H9 (cell line): Measurements from ENCODE around the gene UBE2B. TPM values are rescaled to one million over a fixed set of nuclear protein-coding genes. Genes with fewer than 3 reads are reported as not detected.

Source experiments
- DNase-seq: peaks from one replicate; pipeline ENCODE4 v3.0.0-alpha.2; 2017
- H2AFZ ChIP-seq: one replicate; pipeline ENCODE4 v1.6.1; 2013; ENCODE audit warnings: mild to moderate bottlenecking, low read length, control low read depth, moderate library complexity
- H2AK5ac ChIP-seq: 2 replicates; pipeline ENCODE4 v1.6.1; 2013; ENCODE audit warnings: low read length, control low read depth, mixed read lengths; ENCODE audit not compliant: insufficient read length
- H2BK120ac ChIP-seq: one replicate; pipeline ENCODE4 v1.6.1; 2013; ENCODE audit warnings: low read depth, mild to moderate bottlenecking, low read length, control low read depth, inconsistent platforms; ENCODE audit not compliant: poor library complexity, severe bottlenecking
- H2BK12ac ChIP-seq: 2 replicates; pipeline ENCODE4 v1.6.1; 2013; ENCODE audit warnings: low read length, control low read depth, mixed read lengths, low read depth; ENCODE audit not compliant: insufficient read length
- H2BK15ac ChIP-seq: 2 replicates; pipeline ENCODE4 v1.6.1; 2013; ENCODE audit warnings: low read depth, low read length, control low read depth
- H2BK20ac ChIP-seq: one replicate; pipeline ENCODE4 v1.6.1; 2013; ENCODE audit warnings: low read depth, mild to moderate bottlenecking, low read length, control low read depth, inconsistent platforms; ENCODE audit not compliant: poor library complexity, severe bottlenecking
- H2BK5ac ChIP-seq: 2 replicates; pipeline ENCODE4 v1.6.1; 2013; ENCODE audit warnings: low read length, control low read depth, mixed read lengths; ENCODE audit not compliant: insufficient read length
- H3K14ac ChIP-seq: 2 replicates; pipeline ENCODE4 v1.6.1; 2013; ENCODE audit warnings: low read length, control low read depth; ENCODE audit not compliant: insufficient read depth
- H3K18ac ChIP-seq: 2 replicates; pipeline ENCODE4 v1.6.1; 2013; ENCODE audit warnings: low read depth, mild to moderate bottlenecking, mixed read lengths, low read length, control low read depth; ENCODE audit not compliant: insufficient read length
- H3K23ac ChIP-seq: 2 replicates; pipeline ENCODE4 v1.6.1; 2013; ENCODE audit warnings: low read length, control low read depth, mixed read lengths, low read depth; ENCODE audit not compliant: insufficient read length
- H3K23me2 ChIP-seq: 2 replicates; pipeline ENCODE4 v1.6.1; 2013; ENCODE audit warnings: low read depth, mild to moderate bottlenecking, mixed read lengths, low read length, control low read depth; ENCODE audit not compliant: insufficient read length, poor library complexity, severe bottlenecking
- H3K27ac ChIP-seq: 2 replicates; pipeline ENCODE4 v1.5.1; 2013; ENCODE audit warnings: low read length, control low read depth, mixed read lengths, low read depth; ENCODE audit not compliant: insufficient read length
- H3K27me3 ChIP-seq: 2 replicates; pipeline ENCODE4 v1.6.1; 2013; ENCODE audit warnings: low read length, control low read depth, inconsistent platforms; ENCODE audit not compliant: insufficient read depth
- H3K4ac ChIP-seq: 2 replicates; pipeline ENCODE4 v1.6.1; 2013; ENCODE audit warnings: low read depth, mild to moderate bottlenecking, control low read depth, inconsistent platforms, low read length, moderate library complexity
- H3K4me1 ChIP-seq: 2 replicates; pipeline ENCODE4 v1.6.1; 2013; ENCODE audit warnings: low read length, control low read depth, inconsistent platforms; ENCODE audit not compliant: insufficient read depth
- H3K4me2 ChIP-seq: 2 replicates; pipeline ENCODE4 v1.6.1; 2013; ENCODE audit warnings: low read length, control low read depth, mixed read lengths; ENCODE audit not compliant: insufficient read length, insufficient read depth
- H3K56ac ChIP-seq: 2 replicates; pipeline ENCODE4 v1.6.1; 2013; ENCODE audit warnings: low read depth, mild to moderate bottlenecking, mixed read lengths, low read length, control low read depth; ENCODE audit not compliant: insufficient read length
- H3K79me1 ChIP-seq: 2 replicates; pipeline ENCODE4 v1.6.1; 2013; ENCODE audit warnings: low read depth, mild to moderate bottlenecking, moderate library complexity, low read length, control low read depth, inconsistent platforms; ENCODE audit not compliant: insufficient read depth, poor library complexity, severe bottlenecking
- H3K79me2 ChIP-seq: 2 replicates; pipeline ENCODE4 v1.6.1; 2013; ENCODE audit warnings: low read length, control low read depth, inconsistent platforms; ENCODE audit not compliant: insufficient read depth
- H3K9ac ChIP-seq: 2 replicates; pipeline ENCODE4 v1.6.1; 2013; ENCODE audit warnings: low read length, control low read depth, mixed read lengths; ENCODE audit not compliant: insufficient read length; ENCODE audit errors: extremely low read depth
- H3K9me3 ChIP-seq: one replicate; pipeline ENCODE4 v1.6.1; 2013; ENCODE audit warnings: low read depth, low read length, inconsistent platforms; ENCODE audit not compliant: control insufficient read depth
- H3T11ph ChIP-seq: one replicate; pipeline ENCODE4 v1.6.1; 2013; ENCODE audit warnings: mild to moderate bottlenecking, low read length, control low read depth, inconsistent platforms
- H4K20me1 ChIP-seq: one replicate; pipeline ENCODE4 v1.6.1; 2013; ENCODE audit not compliant: control insufficient read depth, insufficient read length, insufficient read depth
- H4K5ac ChIP-seq: 2 replicates; pipeline ENCODE4 v1.6.1; 2013; ENCODE audit warnings: low read depth, mild to moderate bottlenecking, mixed read lengths, low read length, control low read depth; ENCODE audit not compliant: insufficient read length
- H4K8ac ChIP-seq: replicated peaks from 2 replicates; pipeline ENCODE4 v1.6.1; 2013; ENCODE audit warnings: low read length, control low read depth, mixed read lengths, low read depth; ENCODE audit not compliant: insufficient read length
- H4K91ac ChIP-seq: 2 replicates; pipeline ENCODE4 v1.6.1; 2013; ENCODE audit warnings: low read depth, mild to moderate bottlenecking, moderate library complexity, mixed read lengths, low read length, control low read depth; ENCODE audit not compliant: insufficient read length
- H3K27ac Mint-ChIP-seq, 3 experiments: 2 replicates in 2 of 3; 3 replicates in 1 of 3; pipeline ENCODE4 v1.8.0; 2020 to 2021; ENCODE audit warnings: mixed read lengths in 3 of 3, mild to moderate bottlenecking in 1 of 3, moderate library complexity in 1 of 3
- H3K27me3 Mint-ChIP-seq: 2 replicates; pipeline ENCODE4 v1.8.0; 2021; ENCODE audit warnings: low read depth, mild to moderate bottlenecking, moderate library complexity, mixed read lengths
- H3K36me3 Mint-ChIP-seq, 3 experiments: 2 replicates in 2 of 3; 3 replicates in 1 of 3; pipeline ENCODE4 v1.8.0; 2020 to 2021; ENCODE audit warnings: low read depth in 3 of 3, mixed read lengths in 3 of 3; ENCODE audit not compliant: insufficient read depth in 1 of 3
- H3K4me1 Mint-ChIP-seq, 2 experiments: 2 replicates each; pipeline ENCODE4 v1.8.0; 2020; ENCODE audit warnings: mixed read lengths in 2 of 2
- H3K4me3 Mint-ChIP-seq, 2 experiments: 2 replicates in 1 of 2; 3 replicates in 1 of 2; pipeline ENCODE4 v1.8.0; 2020 to 2021; ENCODE audit warnings: mild to moderate bottlenecking in 2 of 2, mixed read lengths in 2 of 2, moderate library complexity in 1 of 2
- H3K9me3 Mint-ChIP-seq, 2 experiments: 2 replicates in 1 of 2; 3 replicates in 1 of 2; pipeline ENCODE4 v1.8.0; 2020; ENCODE audit warnings: mild to moderate bottlenecking in 2 of 2, mixed read lengths in 2 of 2, moderate library complexity in 1 of 2
- CTCF ChIP-seq: fragments of 200-600 bp; sonication (generic); conservative IDR thresholded peaks from 3 replicates; pipeline ENCODE4 v1.8.0; 2021; ENCODE audit warnings: antibody characterized with exemption, mild to moderate bottlenecking
- total RNA-seq: library from RNA; stranded (reverse); gene quantifications from 2 replicates; pipeline ENCODE4 v1.2.1, GENCODE V29; 2021

The UBE2B gene
- total RNA-seq, 1 experiment from 2014 or later: 50.3 TPM

GRCh38 chr5:134327327-134327726 lies 44.0 kb upstream of the UBE2B start:
- H4K20me1 ChIP-seq: no peaks in the 10 kb centered on the region
- no peak overlapping the region for H3K27ac ChIP-seq
- no peak overlapping the region for H3K56ac ChIP-seq
- no peak overlapping the region for H2BK12ac ChIP-seq
- no peak overlapping the region for H4K91ac ChIP-seq
- no peaks in the 10 kb centered on the region for H3K23me2 ChIP-seq
- no peak overlapping the region for H3K14ac ChIP-seq
- no peak overlapping the region for H2AFZ ChIP-seq
- no peaks in the 10 kb centered on the region for H3K79me2 ChIP-seq
- no peak overlapping the region for H3K4ac ChIP-seq
- H3K27me3 ChIP-seq: no peaks in the 10 kb centered on the region
- no peak overlapping the region for H2BK15ac ChIP-seq
- H4K5ac ChIP-seq: no peak overlapping the region
- DNase-seq: no peak
- no peak overlapping the region for H3K9ac ChIP-seq
- no peak overlapping the region for H2AK5ac ChIP-seq
- no peak overlapping the region for H4K8ac ChIP-seq
- no peak overlapping the region for H2BK120ac ChIP-seq
- no peaks in the 10 kb centered on the region for H3K9me3 ChIP-seq
- Mint-ChIP-seq H3K4me3 (no peak overlapping the region), H3K27me3 (peaks cover 18% of the 10 kb centered on the region), H3K9me3 (peaks cover 32 to 41% of the 10 kb centered on the region in 2 experiments), H3K27ac (no peak overlapping the region), H3K36me3 (peaks cover 6 to 15% (median 13%) of the 10 kb centered on the region in 3 experiments), H3K4me1 (no peaks in the 10 kb centered on the region)
- H3K79me1 ChIP-seq: no peaks in the 10 kb centered on the region
- no peak overlapping the region for H2BK5ac ChIP-seq
- no peak overlapping the region for H3K4me2 ChIP-seq
- H3K23ac ChIP-seq: no peak overlapping the region
- no peak overlapping the region for H3T11ph ChIP-seq
- TF ChIP-seq CTCF: no peak
- H3K18ac ChIP-seq: no peak overlapping the region
- H2BK20ac ChIP-seq: no peak overlapping the region
- H3K4me1 ChIP-seq: no peaks in the 10 kb centered on the region
